H1 (cell line): Measurements from ENCODE around the gene MRPL17. TPM values are rescaled to one million over a fixed set of nuclear protein-coding genes. Genes with fewer than 3 reads are reported as not detected.

Experiments used
- CTCF ChIA-PET: fragments of 300-600 bp; sonication (Branson Sonifier 250); formaldehyde crosslinking; loops from one replicate; lab custom pipeline; 2021; ENCODE audit not compliant: partially characterized antibody; lab: Charles Lee
- POLR2A ChIA-PET: fragments of 300-600 bp; sonication (Branson Sonifier 250); formaldehyde crosslinking; loops from one replicate; lab custom pipeline; 2021; ENCODE audit warnings: inconsistent platforms; ENCODE audit not compliant: partially characterized antibody; lab: Charles Lee
- DNase-seq, 2 experiments: peaks; one replicate each; pipeline versions ENCODE4 v3.0.0 to v3.0.0-alpha.2; 2010 to 2022; ENCODE audit warnings: low spot score in 2 of 2, low read depth in 1 of 2, mixed read lengths in 1 of 2
- FAIRE-seq: peaks from 2 replicates; lab custom pipeline; 2011; peaks lifted over from hg19 to GRCh38; lab: Jason Lieb, UNC
- H2AFZ ChIP-seq: 2 replicates; pipeline ENCODE4 v1.8.1; 2012; ENCODE audit warnings: low read length, inconsistent platforms
- H2AK5ac ChIP-seq: 2 replicates; pipeline ENCODE4 v1.6.1; 2013; ENCODE audit warnings: low read depth, low read length
- H2BK120ac ChIP-seq: replicated peaks from 2 replicates; pipeline ENCODE3; 2013; ENCODE audit warnings: low read depth, low read length, inconsistent platforms
- H2BK12ac ChIP-seq: 2 replicates; pipeline ENCODE4 v1.6.1; 2013; ENCODE audit warnings: low read depth, low read length
- H2BK15ac ChIP-seq: 2 replicates; pipeline ENCODE4 v1.6.1; 2013; ENCODE audit warnings: low read length
- H2BK20ac ChIP-seq: 2 replicates; pipeline ENCODE4 v1.6.1; 2013; ENCODE audit warnings: low read length
- H2BK5ac ChIP-seq: 2 replicates; pipeline ENCODE4 v1.6.1; 2013; ENCODE audit warnings: low read depth, low read length
- H3K14ac ChIP-seq: 2 replicates; pipeline ENCODE4 v1.6.1; 2013; ENCODE audit warnings: inconsistent platforms; ENCODE audit not compliant: insufficient read length
- H3K18ac ChIP-seq: 2 replicates; pipeline ENCODE4 v1.6.1; 2013; ENCODE audit warnings: low read length; ENCODE audit errors: extremely low read depth
- H3K23ac ChIP-seq: 2 replicates; pipeline ENCODE4 v1.6.1; 2013; ENCODE audit warnings: inconsistent platforms; ENCODE audit not compliant: insufficient read length
- H3K23me2 ChIP-seq: 2 replicates; pipeline ENCODE4 v1.6.1; 2013; ENCODE audit warnings: low read depth, low read length
- H3K27ac ChIP-seq: 2 replicates; pipeline ENCODE4 v1.6.1; 2011; ENCODE audit warnings: low read depth, low read length, inconsistent platforms
- H3K27me3 ChIP-seq, 4 experiments: replicated peaks in 1 of 4; 1 replicate in 1 of 4; 2 replicates in 3 of 4; pipeline versions ENCODE4 v1.6.1 to v1.8.1; 2011 to 2013; ENCODE audit warnings: low read length in 3 of 4, mild to moderate bottlenecking in 3 of 4, inconsistent platforms in 2 of 4, mixed read lengths in 2 of 4, moderate library complexity in 1 of 4; ENCODE audit not compliant: control insufficient read depth in 3 of 4, insufficient read depth in 3 of 4; ENCODE audit errors: extremely low read depth in 1 of 4
- H3K36me3 ChIP-seq, 4 experiments: 2 replicates each; pipeline versions ENCODE4 v1.6.1 to v1.8.1; 2011 to 2013; ENCODE audit warnings: mild to moderate bottlenecking in 4 of 4, low read length in 3 of 4, moderate library complexity in 2 of 4, control low read depth in 1 of 4, inconsistent platforms in 1 of 4; ENCODE audit not compliant: insufficient read depth in 4 of 4, control insufficient read depth in 2 of 4
- H3K4ac ChIP-seq: replicated peaks from 2 replicates; pipeline ENCODE3; 2013; ENCODE audit warnings: low read length, low read depth, mixed read lengths, inconsistent platforms; ENCODE audit not compliant: insufficient read length
- H3K4me1 ChIP-seq, 4 experiments: replicated peaks in 1 of 4; 1 replicate in 1 of 4; 2 replicates in 3 of 4; pipeline versions ENCODE4 v1.6.1 to v1.8.1; 2011 to 2013; ENCODE audit warnings: low read length in 3 of 4, inconsistent platforms in 2 of 4, mixed read lengths in 1 of 4; ENCODE audit not compliant: insufficient read depth in 4 of 4, control insufficient read depth in 3 of 4
- H3K4me2 ChIP-seq, 2 experiments: 2 replicates each; pipeline versions ENCODE4 v1.6.1 to v1.8.1; 2011 to 2013; ENCODE audit warnings: low read depth in 2 of 2, low read length in 2 of 2, control low read depth in 1 of 2, inconsistent platforms in 1 of 2, mild to moderate bottlenecking in 1 of 2; ENCODE audit not compliant: insufficient read depth in 1 of 2
- H3K4me3 ChIP-seq, 4 experiments: fragments of 200-600, 300-600 bp in 1 of 4; sonication (generic), shearing (Covaris generic), sonication (Bioruptor Twin) in 1 of 4; 2 replicates each; pipeline versions ENCODE4 v1.5.1 to v1.8.1; 2011 to 2016; ENCODE audit warnings: low read length in 4 of 4, low read depth in 3 of 4, control low read depth in 2 of 4, inconsistent platforms in 2 of 4, mild to moderate bottlenecking in 2 of 4, mixed read lengths in 1 of 4, moderate library complexity in 1 of 4; ENCODE audit not compliant: insufficient read depth in 2 of 4; ENCODE audit errors: extremely low read depth in 1 of 4
- H3K56ac ChIP-seq: replicated peaks from 2 replicates; pipeline ENCODE3; 2013; ENCODE audit warnings: low read depth, mild to moderate bottlenecking, mixed read lengths, low read length, inconsistent platforms; ENCODE audit not compliant: insufficient read length
- H3K79me1 ChIP-seq: 2 replicates; pipeline ENCODE4 v1.6.1; 2013; ENCODE audit warnings: low read depth, low read length, control low read depth
- H3K79me2 ChIP-seq, 2 experiments: 2 replicates each; pipeline versions ENCODE4 v1.6.1 to v1.8.1; 2012 to 2013; ENCODE audit warnings: low read length in 2 of 2, mild to moderate bottlenecking in 2 of 2, inconsistent platforms in 1 of 2; ENCODE audit not compliant: insufficient read depth in 2 of 2, control insufficient read depth in 1 of 2
- H3K9ac ChIP-seq, 4 experiments: replicated peaks in 1 of 4; 1 replicate in 1 of 4; 2 replicates in 3 of 4; pipeline versions ENCODE4 v1.6.1 to v1.8.1; 2011 to 2013; ENCODE audit warnings: low read depth in 3 of 4, low read length in 3 of 4, control low read depth in 2 of 4, mild to moderate bottlenecking in 2 of 4, moderate library complexity in 2 of 4, inconsistent platforms in 1 of 4; ENCODE audit errors: extremely low read depth in 1 of 4
- H3K9me3 ChIP-seq, 2 experiments: 2 replicates each; pipeline versions ENCODE4 v1.6.1 to v1.8.1; 2012 to 2013; ENCODE audit warnings: mild to moderate bottlenecking in 2 of 2, moderate library complexity in 2 of 2, control low read depth in 1 of 2, inconsistent platforms in 1 of 2, low read depth in 1 of 2, low read length in 1 of 2, mixed read lengths in 1 of 2; ENCODE audit not compliant: insufficient read depth in 2 of 2
- H4K20me1 ChIP-seq, 2 experiments: replicated peaks in 1 of 2; 2 replicates each; pipeline versions ENCODE3 to v1.8.1; 2011 to 2013; ENCODE audit warnings: inconsistent platforms in 2 of 2, low read length in 2 of 2, mild to moderate bottlenecking in 1 of 2; ENCODE audit not compliant: insufficient read depth in 2 of 2, control insufficient read depth in 1 of 2
- H4K5ac ChIP-seq: 2 replicates; pipeline ENCODE4 v1.6.1; 2013; ENCODE audit warnings: low read length, low read depth, mixed read lengths, inconsistent platforms; ENCODE audit not compliant: insufficient read length
- H4K8ac ChIP-seq: 2 replicates; pipeline ENCODE4 v1.8.0; 2013; ENCODE audit warnings: mild to moderate bottlenecking, moderate library complexity, low read length, inconsistent platforms; ENCODE audit not compliant: insufficient read depth; ENCODE audit errors: extremely low read depth
- H4K91ac ChIP-seq: replicated peaks from 2 replicates; pipeline ENCODE3; 2013; ENCODE audit warnings: low read length, mixed read lengths, inconsistent platforms; ENCODE audit not compliant: insufficient read length
- GTF2F1 ChIP-seq: IDR thresholded peaks from 2 replicates; pipeline ENCODE4 v1.6.1; 2012; ENCODE audit warnings: low read depth, low read length, improper control_type of control experiment, borderline replicate concordance
- HDAC2 ChIP-seq, 2 experiments: fragments of 300-600 bp in 1 of 2; sonication (generic) in 1 of 2; IDR thresholded peaks; 2 replicates each; pipeline ENCODE4 v1.6.1; 2011 to 2012; ENCODE audit warnings: low read depth in 2 of 2, low read length in 2 of 2, mild to moderate bottlenecking in 2 of 2, moderate library complexity in 2 of 2, borderline replicate concordance in 1 of 2, inconsistent platforms in 1 of 2
- RFX5 ChIP-seq: IDR thresholded peaks from 2 replicates; pipeline ENCODE4 v1.6.1; 2011; ENCODE audit warnings: low read depth, low read length, improper control_type of control experiment, borderline replicate concordance
- RNF2 ChIP-seq: fragments of 200-900, 300-1000 bp; sonication (generic); IDR thresholded peaks from 2 replicates; pipeline ENCODE4 v1.7.1; 2016; ENCODE audit warnings: borderline replicate concordance, low read depth, mild to moderate bottlenecking, antibody characterized with exemption, low read length; ENCODE audit not compliant: poor library complexity, severe bottlenecking; ENCODE audit errors: missing control alignments
- TCF12 ChIP-seq: IDR thresholded peaks from 2 replicates; pipeline ENCODE4 v1.6.1; 2011; ENCODE audit warnings: low read depth, mild to moderate bottlenecking, low read length
- WGBS, 2 experiments: shearing (Covaris generic) in 1 of 2; methylation state at CpG; one replicate each; pipeline versions ENCODE4 v1.1.6 to v1.1.7; 2013 to 2015; ENCODE audit warnings: low lambda C conversion rate in 2 of 2, mixed read lengths in 2 of 2, inconsistent platforms in 1 of 2, low coverage in 1 of 2, missing lambda C conversion rate in 1 of 2; ENCODE audit not compliant: insufficient replicate concordance in 2 of 2, insufficient coverage in 1 of 2, insufficient read length in 1 of 2; ENCODE audit errors: extremely low coverage in 1 of 2, missing lambda C conversion rate in 1 of 2; 5-methylcytosine and 5-hydroxymethylcytosine counted together
- polyA plus RNA-seq, 7 experiments: library from polyadenylated mRNA; depleted of rRNA in 3 of 7; stranded (reverse) in 5 of 7; unstranded in 2 of 7; fragments of >200 nt in 5 of 7; fragments of 200-250 nt in 2 of 7; gene quantifications; 1 replicate in 5 of 7; 2 replicates in 1 of 7; 4 replicates in 1 of 7; pipeline versions ENCODE4 v1.2.1 to v1.2.3, GENCODE V29; 2011 to 2013; ENCODE audit warnings: missing spikeins in 2 of 7, mixed read lengths in 2 of 7
- total RNA-seq: library from RNA; stranded (reverse); fragmentation: NEBNext Ultra II Directional; extraction: Animal tissue kit (Norgen Biotek cat#: 25700); gene quantifications from 2 replicates; pipeline ENCODE4 v1.2.1, GENCODE V29; 2021
- TF ChIP-seq, protein P1 (sequence below), 3 experiments: IDR thresholded peaks; 1 replicate in 2 of 3; 2 replicates in 1 of 3; pipeline versions ENCODE4 v1.5.1 to v1.6.1; 2011; ENCODE audit warnings: low read length in 3 of 3, mild to moderate bottlenecking in 3 of 3, inconsistent platforms in 2 of 3, low read depth in 1 of 3, moderate library complexity in 1 of 3; ENCODE audit not compliant: insufficient read depth in 1 of 3; ENCODE audit errors: control extremely low read depth in 1 of 3
- TF ChIP-seq, protein P2 (sequence below): IDR thresholded peaks from 2 replicates; pipeline ENCODE4 v1.6.1; 2011; ENCODE audit warnings: low read length, improper control_type of control experiment

Gene MRPL17
- total and polyA plus RNA-seq, 2 of the 8 experiments (the other 6 are each of a cell fraction or from before 2014, with no cell fraction given) = 55.7 to 70.5 TPM

DNA sequence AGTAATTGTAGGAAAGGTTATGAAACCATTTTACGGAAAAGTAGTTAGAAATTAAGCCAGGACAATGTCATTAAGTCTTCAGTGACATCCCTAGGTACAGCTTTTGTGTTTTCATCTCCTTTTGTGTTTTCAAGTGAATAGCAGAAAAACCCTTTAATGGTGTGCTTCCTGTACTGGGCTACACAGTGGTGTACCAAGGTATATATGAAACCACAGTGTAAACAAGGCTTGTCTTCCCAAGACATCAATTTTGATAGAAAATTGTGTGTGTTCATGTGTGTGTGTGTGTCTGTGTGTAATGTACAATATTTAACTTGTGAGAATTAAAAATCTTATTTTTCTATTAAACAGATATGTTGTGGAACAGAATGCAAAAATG, 8.9 kb downstream of the MRPL17 start:
- no peak overlapping the region for H2BK20ac ChIP-seq
- H3K36me3 ChIP-seq = no peaks in the 10 kb centered on the region
- no peak overlapping the region for H3K56ac ChIP-seq
- H3K79me2 ChIP-seq = no peaks in the 10 kb centered on the region
- H3K4me1 ChIP-seq = no peaks in the 10 kb centered on the region
- no peak overlapping the region for H2BK5ac ChIP-seq
- ChIA-PET POLR2A (interaction anchor here (1.2 to 1.3 kb wide), 2 partner anchors 9 to 64 kb away, joined by 3 to 4 read pairs; partner anchors contain the start of gene MRPL17), CTCF (interaction anchor here (0.6 to 1.4 kb wide), 5 partner anchors 9 to 230 kb away, joined by 3 to 4 read pairs (median 4); partner anchors contain the start of gene MRPL17)
- H2AK5ac ChIP-seq = no peak overlapping the region
- no peaks in the 10 kb centered on the region; a peak in 1 of 7 replicates for H3K27me3 ChIP-seq
- no peaks in the 10 kb centered on the region for H3K9me3 ChIP-seq
- no peak for FAIRE-seq
- no peak overlapping the region for H2BK120ac ChIP-seq
- no peaks in the 10 kb centered on the region for H3K79me1 ChIP-seq
- H2AFZ ChIP-seq = no peak overlapping the region
- no peak for DNase-seq
- no peaks in the 10 kb centered on the region for H3K23me2 ChIP-seq
- no peak overlapping the region for H3K4me2 ChIP-seq
- H3K4me3 ChIP-seq = no peak overlapping the region
- H2BK15ac ChIP-seq = no peak overlapping the region
- no peak overlapping the region for H3K14ac ChIP-seq
- no peak overlapping the region for H3K23ac ChIP-seq
- no peak overlapping the region for H4K91ac ChIP-seq
- peaks cover 0 to 1% of the 10 kb centered on the region in 2 experiments for H4K20me1 ChIP-seq
- H3K18ac ChIP-seq = no peak overlapping the region
- no peak overlapping the region for H4K8ac ChIP-seq
- no peak overlapping the region for H3K4ac ChIP-seq
- TF ChIP-seq, protein P1, sequence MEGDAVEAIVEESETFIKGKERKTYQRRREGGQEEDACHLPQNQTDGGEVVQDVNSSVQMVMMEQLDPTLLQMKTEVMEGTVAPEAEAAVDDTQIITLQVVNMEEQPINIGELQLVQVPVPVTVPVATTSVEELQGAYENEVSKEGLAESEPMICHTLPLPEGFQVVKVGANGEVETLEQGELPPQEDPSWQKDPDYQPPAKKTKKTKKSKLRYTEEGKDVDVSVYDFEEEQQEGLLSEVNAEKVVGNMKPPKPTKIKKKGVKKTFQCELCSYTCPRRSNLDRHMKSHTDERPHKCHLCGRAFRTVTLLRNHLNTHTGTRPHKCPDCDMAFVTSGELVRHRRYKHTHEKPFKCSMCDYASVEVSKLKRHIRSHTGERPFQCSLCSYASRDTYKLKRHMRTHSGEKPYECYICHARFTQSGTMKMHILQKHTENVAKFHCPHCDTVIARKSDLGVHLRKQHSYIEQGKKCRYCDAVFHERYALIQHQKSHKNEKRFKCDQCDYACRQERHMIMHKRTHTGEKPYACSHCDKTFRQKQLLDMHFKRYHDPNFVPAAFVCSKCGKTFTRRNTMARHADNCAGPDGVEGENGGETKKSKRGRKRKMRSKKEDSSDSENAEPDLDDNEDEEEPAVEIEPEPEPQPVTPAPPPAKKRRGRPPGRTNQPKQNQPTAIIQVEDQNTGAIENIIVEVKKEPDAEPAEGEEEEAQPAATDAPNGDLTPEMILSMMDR (IDR thresholded peaks at IDR 0.05; ENCODE audit: control extremely low read depth in 1 of 3, insufficient read depth in 1 of 3, low read depth in 1 of 3, low read length in 3 of 3) = no peak
- TF ChIP-seq HDAC2 (IDR thresholded peaks at IDR 0.05; ENCODE audit: borderline replicate concordance in 1 of 2, low read depth in 2 of 2, low read length in 2 of 2) (no peak), RNF2 (no peak), GTF2F1 (no peak), RFX5 (no peak), TCF12 (no peak)
- TF ChIP-seq, protein P2, sequence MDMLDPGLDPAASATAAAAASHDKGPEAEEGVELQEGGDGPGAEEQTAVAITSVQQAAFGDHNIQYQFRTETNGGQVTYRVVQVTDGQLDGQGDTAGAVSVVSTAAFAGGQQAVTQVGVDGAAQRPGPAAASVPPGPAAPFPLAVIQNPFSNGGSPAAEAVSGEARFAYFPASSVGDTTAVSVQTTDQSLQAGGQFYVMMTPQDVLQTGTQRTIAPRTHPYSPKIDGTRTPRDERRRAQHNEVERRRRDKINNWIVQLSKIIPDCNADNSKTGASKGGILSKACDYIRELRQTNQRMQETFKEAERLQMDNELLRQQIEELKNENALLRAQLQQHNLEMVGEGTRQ = no peak
- no peak overlapping the region for H2BK12ac ChIP-seq
- 88% methylated on average over 1 of the region's 1 CpG; no CpG with 5 or more reads in 1 of the 2 experiments for WGBS, 2 experiments
- no peak overlapping the region for H3K9ac ChIP-seq
- no peak overlapping the region for H4K5ac ChIP-seq
- no peak overlapping the region for H3K27ac ChIP-seq
